ENCODE data around the gene TRPC5OS.

DNA sequence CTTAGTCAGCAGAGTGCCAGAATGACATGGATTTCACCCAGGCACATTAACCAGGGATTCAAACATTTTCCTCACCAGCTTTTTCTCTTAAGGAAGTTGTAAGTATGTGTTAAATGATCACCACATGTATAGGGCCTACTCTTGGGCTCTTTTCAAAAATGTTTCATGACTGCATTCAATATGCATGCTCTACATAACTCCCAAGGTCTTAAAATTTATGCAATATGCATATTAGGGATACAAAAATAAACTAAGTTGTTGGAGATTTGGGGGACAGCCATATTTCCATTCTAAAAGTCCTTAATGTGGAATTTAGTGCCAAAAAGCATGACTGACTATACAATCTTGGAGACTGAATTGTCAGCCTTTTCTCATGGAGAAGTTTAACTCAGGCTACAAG is 25.0 kb upstream of the TRPC5OS start:
- TF ChIP-seq TAF1 (IDR thresholded peaks at IDR 0.05; ENCODE audit: low read depth, low read length) (no peak), POLR2A (IDR thresholded peaks at IDR 0.05; ENCODE audit: low read depth, low read length) (no peak), POLR2AphosphoS5 (IDR thresholded peaks at IDR 0.05; ENCODE audit: low read depth, low read length) (no peak)
